PC-3 (cell line): Measurements from ENCODE around the gene SIK1. TPM values are rescaled to one million over a fixed set of nuclear protein-coding genes. Genes with fewer than 3 reads are reported as not detected.

Source experiments
- ATAC-seq: fragments of 200-7000 bp; cut with Tn5 transposase; 2 replicates; pipeline ENCODE4 v1.9.1; 2020; ENCODE audit warnings: mild to moderate bottlenecking, moderate library complexity
- BruUV-seq: library from RNA; stranded (reverse); fragments of 400-500 nt; replicated peaks from 2 replicates; lab custom pipeline; 2021; lab: Mats Ljungman, UMichigan
- CTCF ChIA-PET: fragments of 300-600 bp; sonication (Branson Sonifier 250); formaldehyde crosslinking; loops from one replicate; lab custom pipeline; 2022; ENCODE audit warnings: antibody characterized with exemption; lab: Charles Lee
- POLR2A ChIA-PET: fragments of 300-600 bp; sonication (Branson Sonifier 250); formaldehyde crosslinking; loops from one replicate; lab custom pipeline; 2022; ENCODE audit warnings: antibody characterized with exemption; ENCODE audit not compliant: unreplicated experiment; lab: Charles Lee
- DNase-seq: peaks from one replicate; pipeline ENCODE4 v3.0.0-alpha.2; 2015
- H2AFZ ChIP-seq: fragments of 300-600 bp; sonication (generic); 2 replicates; pipeline ENCODE4 v1.6.0; 2016; ENCODE audit warnings: antibody characterized with exemption, low read length
- H3F3A ChIP-seq: fragments of 300-600 bp; sonication (generic); one replicate; pipeline ENCODE4 v1.6.0; 2017; ENCODE audit warnings: antibody characterized with exemption, low read length, control low read depth, mild to moderate bottlenecking; ENCODE audit not compliant: unreplicated experiment
- H3K27ac ChIP-seq: fragments of 300-600 bp; sonication (generic); 2 replicates; pipeline ENCODE4 v1.5.1; 2016; ENCODE audit warnings: mild to moderate bottlenecking, low read length
- H3K27me3 ChIP-seq: fragments of 300-600 bp; sonication (generic); 2 replicates; pipeline ENCODE4 v1.6.1; 2016; ENCODE audit warnings: low read length, mixed read lengths
- H3K36me3 ChIP-seq: fragments of 300-600 bp; sonication (generic); 2 replicates; pipeline ENCODE4 v1.6.1; 2016; ENCODE audit warnings: low read depth, mixed run types, low read length, mixed read lengths
- H3K4me1 ChIP-seq: fragments of 300-600 bp; sonication (generic); 2 replicates; pipeline ENCODE4 v1.5.1; 2016; ENCODE audit warnings: low read length; ENCODE audit not compliant: insufficient read depth
- H3K4me2 ChIP-seq: fragments of 300-600 bp; sonication (generic); 2 replicates; pipeline ENCODE4 v1.6.0; 2016; ENCODE audit warnings: low read length
- H3K4me3 ChIP-seq: fragments of 300-600 bp; sonication (generic); 2 replicates; pipeline ENCODE4 v1.5.1; 2016; ENCODE audit warnings: mild to moderate bottlenecking, low read length, mixed read lengths
- H3K79me2 ChIP-seq: fragments of 300-600 bp; sonication (generic); 2 replicates; pipeline ENCODE4 v1.6.1; 2017; ENCODE audit warnings: low read length, mixed read lengths
- H3K9ac ChIP-seq: fragments of 300-600 bp; sonication (generic); 2 replicates; pipeline ENCODE4 v1.6.0; 2016; ENCODE audit warnings: mild to moderate bottlenecking, low read length
- H3K9me2 ChIP-seq: fragments of 300-600 bp; sonication (generic); replicated peaks from 2 replicates; pipeline ENCODE4 v1.6.1; 2016; ENCODE audit warnings: mixed run types, low read length, mixed read lengths
- H3K9me3 ChIP-seq: fragments of 300-600 bp; sonication (generic); 2 replicates; pipeline ENCODE4 v1.6.1; 2016; ENCODE audit warnings: low read length, mixed read lengths
- H4K20me1 ChIP-seq: fragments of 300-600 bp; sonication (generic); 2 replicates; pipeline ENCODE4 v1.6.1; 2016; ENCODE audit warnings: low read length, mixed read lengths
- EZH2 ChIP-seq: fragments of 300-600 bp; sonication (generic); IDR thresholded peaks from one replicate; pipeline ENCODE4 v1.6.1; 2017; ENCODE audit warnings: antibody characterized with exemption, mild to moderate bottlenecking, low read length; ENCODE audit not compliant: unreplicated experiment
- EZH2phosphoT487 ChIP-seq: fragments of 300-600 bp; sonication (generic); IDR thresholded peaks from 2 replicates; pipeline ENCODE4 v1.6.1; 2018; ENCODE audit warnings: mild to moderate bottlenecking, antibody characterized with exemption, low read length, borderline replicate concordance
- intact Hi-C: fragments of 100-400 bp; cut with micrococcal nuclease; formaldehyde crosslinking; loops from 2 replicates; pipeline ENCODE4 v1.9.0; 2023
- total RNA-seq: library from RNA; depleted of rRNA; stranded (reverse); fragments of >200 nt; gene quantifications from 2 replicates; pipeline ENCODE4 v1.2.3, GENCODE V29; 2014
- TF ChIP-seq, protein P1 (sequence below): fragments of 300-600 bp; sonication (generic); conservative IDR thresholded peaks from 2 replicates; pipeline ENCODE4 v1.5.1; 2017; ENCODE audit warnings: antibody characterized with exemption, low read depth, mild to moderate bottlenecking, low read length

The SIK1 gene
- total RNA-seq, 1 experiment from 2014 or later = 107 TPM

DNA sequence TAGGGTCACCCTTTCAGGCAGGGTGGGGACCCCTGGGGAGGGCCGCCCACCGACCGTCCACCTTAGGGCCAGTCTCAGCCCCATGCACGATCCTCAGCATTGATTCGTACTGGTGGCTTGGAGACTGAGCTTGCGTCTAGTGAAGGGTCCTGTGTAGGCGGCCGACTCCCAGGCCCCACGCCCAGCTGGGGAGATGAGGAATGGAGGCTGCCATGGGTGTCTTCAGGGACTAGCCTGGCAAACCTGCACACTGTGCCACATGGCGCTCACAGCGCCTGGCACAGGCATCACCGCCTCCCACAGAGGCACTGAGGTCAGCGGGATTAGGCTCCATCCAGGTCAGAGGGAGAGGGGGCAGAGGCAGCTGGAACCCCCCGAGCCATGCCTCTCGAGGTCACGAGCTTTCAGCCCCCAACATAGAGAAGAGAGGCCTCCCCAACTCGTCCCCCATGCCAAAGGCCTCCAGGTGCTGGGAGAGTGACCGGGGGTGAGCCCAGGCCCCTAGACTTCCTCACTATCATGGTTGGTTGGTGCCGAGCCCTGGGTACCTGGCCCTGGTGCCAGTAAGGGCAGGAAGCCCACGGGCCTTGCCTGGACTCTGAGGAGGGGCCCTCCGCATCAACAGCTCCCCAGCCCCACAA, 51.0 kb downstream of the SIK1 start:
- no TSS peak for BruUV-seq
- Histone ChIP-seq H2AFZ (no peak overlapping the region), H3K36me3 (no peaks in the 10 kb centered on the region), H3K27ac (no peak overlapping the region), H3F3A (no peaks in the 10 kb centered on the region), H3K9ac (no peak overlapping the region), H4K20me1 (no peaks in the 10 kb centered on the region), H3K9me2 (no peaks in the 10 kb centered on the region), H3K4me2 (no peak overlapping the region), H3K9me3 (no peaks in the 10 kb centered on the region), H3K79me2 (no peaks in the 10 kb centered on the region), H3K27me3 (no peaks in the 10 kb centered on the region), H3K4me3 (no peak overlapping the region), H3K4me1 (peaks cover 12% of the 10 kb centered on the region)
- CTCF ChIA-PET = no interaction called here
- POLR2A ChIA-PET = no interaction called here
- no peak for DNase-seq
- intact Hi-C loops = no loop called here
- TF ChIP-seq, protein P1, sequence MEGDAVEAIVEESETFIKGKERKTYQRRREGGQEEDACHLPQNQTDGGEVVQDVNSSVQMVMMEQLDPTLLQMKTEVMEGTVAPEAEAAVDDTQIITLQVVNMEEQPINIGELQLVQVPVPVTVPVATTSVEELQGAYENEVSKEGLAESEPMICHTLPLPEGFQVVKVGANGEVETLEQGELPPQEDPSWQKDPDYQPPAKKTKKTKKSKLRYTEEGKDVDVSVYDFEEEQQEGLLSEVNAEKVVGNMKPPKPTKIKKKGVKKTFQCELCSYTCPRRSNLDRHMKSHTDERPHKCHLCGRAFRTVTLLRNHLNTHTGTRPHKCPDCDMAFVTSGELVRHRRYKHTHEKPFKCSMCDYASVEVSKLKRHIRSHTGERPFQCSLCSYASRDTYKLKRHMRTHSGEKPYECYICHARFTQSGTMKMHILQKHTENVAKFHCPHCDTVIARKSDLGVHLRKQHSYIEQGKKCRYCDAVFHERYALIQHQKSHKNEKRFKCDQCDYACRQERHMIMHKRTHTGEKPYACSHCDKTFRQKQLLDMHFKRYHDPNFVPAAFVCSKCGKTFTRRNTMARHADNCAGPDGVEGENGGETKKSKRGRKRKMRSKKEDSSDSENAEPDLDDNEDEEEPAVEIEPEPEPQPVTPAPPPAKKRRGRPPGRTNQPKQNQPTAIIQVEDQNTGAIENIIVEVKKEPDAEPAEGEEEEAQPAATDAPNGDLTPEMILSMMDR = no peak
- TF ChIP-seq EZH2 = no peak
- TF ChIP-seq EZH2phosphoT487 = no peak
- no peak for ATAC-seq

DNA sequence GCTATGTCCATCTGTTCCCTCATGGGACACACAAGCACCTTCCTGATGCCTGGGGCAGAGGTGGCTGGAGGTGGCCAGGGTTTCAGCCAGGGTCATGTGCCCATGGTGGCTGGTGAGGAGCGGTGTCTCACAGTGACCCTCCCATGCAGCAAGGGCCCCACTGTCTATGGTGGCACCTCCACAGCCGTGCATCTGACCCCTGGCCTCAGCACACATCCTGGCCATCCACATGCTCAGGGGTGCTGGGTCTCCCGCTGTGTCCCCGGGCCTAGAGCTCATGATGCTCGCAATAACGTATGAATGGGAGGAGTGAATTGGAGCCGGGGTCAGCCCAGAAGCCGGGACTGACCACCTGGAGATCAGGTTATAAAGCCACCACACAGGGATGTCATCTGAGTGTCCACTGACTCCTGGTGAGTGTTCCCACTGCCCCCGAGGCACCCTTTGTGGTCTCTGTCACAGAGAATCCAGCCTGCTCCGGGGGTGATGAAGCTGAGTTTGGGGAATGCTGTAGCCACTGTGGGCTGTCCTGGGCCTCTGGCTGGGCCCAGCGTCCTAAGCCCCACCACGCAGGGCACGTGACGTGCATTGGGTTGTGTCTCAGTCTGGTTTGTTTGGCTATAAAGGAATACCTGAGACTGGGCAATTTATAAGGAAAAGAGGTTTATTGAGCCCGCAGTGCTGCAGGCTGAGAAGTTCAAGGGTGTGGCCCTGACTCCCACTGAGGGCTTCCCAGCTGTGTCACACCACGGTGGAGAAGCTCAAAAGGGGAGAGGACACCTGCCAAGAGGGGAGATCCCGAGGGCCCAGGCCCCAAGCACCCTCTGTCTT, 51.7 kb downstream of the SIK1 start:
- H3K9me3 ChIP-seq = no peaks in the 10 kb centered on the region
- no peak overlapping the region for H3K27ac ChIP-seq
- H2AFZ ChIP-seq = no peak overlapping the region
- intact Hi-C loops = no loop called here
- no peaks in the 10 kb centered on the region for H3K27me3 ChIP-seq
- no peak overlapping the region for H3K9ac ChIP-seq
- TF ChIP-seq, protein P1 = no peak
- no peak for TF ChIP-seq EZH2
- TF ChIP-seq EZH2phosphoT487 = no peak
- no peak overlapping the region for H3K4me2 ChIP-seq
- no peak for ATAC-seq
- no peaks in the 10 kb centered on the region for H3K9me2 ChIP-seq
- H3K79me2 ChIP-seq = no peaks in the 10 kb centered on the region
- no peaks in the 10 kb centered on the region for H3K36me3 ChIP-seq
- peaks cover 12% of the 10 kb centered on the region for H3K4me1 ChIP-seq
- no TSS peak for BruUV-seq
- H4K20me1 ChIP-seq = no peaks in the 10 kb centered on the region
- no peak overlapping the region for H3K4me3 ChIP-seq
- no peaks in the 10 kb centered on the region for H3F3A ChIP-seq
- ChIA-PET CTCF (no interaction called here), POLR2A (no interaction called here)
- DNase-seq = no peak
